Activated CD4-positive, alpha-beta T cell treated with anti-CD3 and anti-CD28 coated beads, Interleukin-2, Interleukin-6, amounts not matched to agents 100 ng/mL and 50 ng/mL, durations not matched to agents 16 hours and 8 hours (primary cell): Measurements from ENCODE around the gene ZNHIT6.

Experiments
- DNase-seq: peaks from one replicate; pipeline ENCODE4 v3.0.0-alpha.2; 2020

The ZNHIT6 gene

GRCh38 chr1:85707990-85708828, at the start of gene ZNHIT6:
Gene ZNHIT6, minus strand, starts transcription at chr1:85708433. Its CDS starts 149 bp downstream, at chr1:85708284.
- DNase-seq: peak; percentile 94

DNA sequence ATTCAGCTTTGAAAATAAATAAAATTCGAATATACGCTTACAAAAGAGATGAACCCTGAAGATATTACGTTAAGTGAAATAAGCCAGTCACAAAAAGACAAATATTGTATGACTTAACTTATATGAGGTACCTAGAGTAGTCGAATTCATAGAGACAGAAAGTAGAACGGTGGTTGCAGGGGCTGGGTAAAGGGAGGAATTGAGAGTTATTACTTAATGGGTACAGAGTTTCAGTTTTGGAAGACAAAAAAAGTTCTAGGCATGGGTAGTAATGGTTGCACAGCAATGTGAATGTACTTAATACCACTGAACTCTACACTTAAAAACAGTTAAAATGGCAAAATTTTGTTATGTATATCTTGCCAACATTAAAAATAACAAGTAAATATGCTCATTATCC, 48.6 kb upstream of the ZNHIT6 start:
- no peak for DNase-seq

- DNase-seq: no peak
These were observed 39.9 kb upstream of the ZNHIT6 start for GRCh38 chr1:85748120-85748519.

GRCh38 chr1:85746777-85747176, 38.5 kb upstream of the ZNHIT6 start:
- no peak for DNase-seq

- DNase-seq: no peak
These were observed 35.6 kb upstream of the ZNHIT6 start for GRCh38 chr1:85743814-85744213.

DNA sequence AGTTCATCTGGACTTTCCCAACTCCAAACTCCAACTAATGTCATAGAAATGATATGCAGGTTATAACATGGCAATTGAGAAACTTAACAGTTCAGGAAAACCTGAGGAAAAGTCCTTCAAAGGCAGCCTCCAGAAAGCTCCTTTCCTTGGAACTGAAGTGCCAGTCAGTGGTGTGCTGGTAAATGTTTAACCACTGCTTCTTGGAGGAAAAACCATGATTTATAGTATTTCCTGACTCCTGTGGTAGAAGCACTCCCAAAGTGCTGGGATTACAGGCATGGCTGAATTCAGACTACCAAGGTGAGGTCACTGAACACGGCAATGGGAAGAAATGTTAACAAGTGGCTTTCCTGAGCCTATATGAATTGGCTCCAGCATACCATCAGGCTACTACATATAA, 26.7 kb upstream of the ZNHIT6 start:
- no peak for DNase-seq

DNA sequence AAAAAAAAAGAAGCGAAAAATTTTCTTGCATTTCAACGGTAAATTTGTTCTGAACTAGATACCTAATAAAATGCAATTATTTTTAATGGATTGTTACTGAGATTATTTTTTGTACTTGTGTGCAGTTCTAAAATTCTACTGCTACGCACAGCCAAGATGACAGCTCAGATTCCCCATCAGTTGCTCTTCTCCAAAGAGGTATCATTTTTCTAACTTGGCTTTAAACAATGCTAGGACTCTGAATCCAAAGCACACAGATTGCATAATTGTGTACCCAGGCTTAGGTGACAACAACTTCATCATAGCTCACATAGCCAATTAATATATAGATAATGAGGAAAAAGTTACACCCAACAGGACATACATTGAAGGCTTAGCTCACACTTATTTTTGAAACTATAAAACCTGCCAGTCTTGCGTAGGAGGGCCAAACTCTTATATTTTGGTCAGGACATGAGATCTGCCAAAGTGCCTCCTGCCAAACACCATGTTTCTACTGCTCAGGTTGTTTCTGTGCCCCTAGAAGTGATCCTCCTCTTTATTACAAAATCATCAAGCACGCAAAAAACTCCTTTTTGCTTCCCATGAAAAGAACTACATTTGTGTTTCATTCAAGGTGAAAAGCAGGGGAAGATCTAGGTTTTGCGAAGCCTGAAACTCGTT, 10.6 kb upstream of the ZNHIT6 start:
- no peak for DNase-seq

DNA sequence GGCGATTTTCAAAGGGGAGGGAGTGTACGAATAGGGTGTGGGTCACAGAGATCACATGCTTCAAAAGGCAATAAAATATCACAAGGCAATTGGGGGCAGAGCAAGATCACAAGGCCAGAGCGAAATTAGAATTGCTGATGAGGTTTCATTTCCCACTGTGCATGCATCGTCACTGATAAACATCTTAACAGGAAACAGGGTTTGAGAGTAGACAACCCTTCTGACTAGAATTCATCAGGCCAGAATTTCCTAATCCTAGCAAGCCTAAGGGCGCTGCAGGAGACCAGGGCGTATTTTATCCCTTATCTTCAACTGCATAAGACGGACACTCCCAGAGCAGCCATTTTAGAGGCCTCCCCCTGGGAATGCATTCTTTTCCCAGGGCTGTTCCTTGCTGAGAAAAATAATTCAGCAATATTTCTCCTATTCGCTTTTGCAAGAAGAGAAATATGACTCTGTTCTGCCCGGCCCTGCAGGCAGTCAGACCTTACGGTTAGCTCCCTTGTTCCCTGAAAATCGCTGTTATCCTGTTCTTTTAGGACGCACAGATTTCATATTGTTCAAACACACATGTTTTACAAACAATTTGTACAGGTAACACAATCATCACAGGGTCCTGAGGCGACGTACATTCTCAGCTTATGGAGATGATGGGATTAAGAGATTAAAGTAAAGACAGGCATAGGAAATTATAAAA, 6.3 kb upstream of the ZNHIT6 start:
- peak; percentile 9 for DNase-seq

GRCh38 chr1:85708829-85709227, 595 bp upstream of the ZNHIT6 start:
- no peak for DNase-seq

DNA sequence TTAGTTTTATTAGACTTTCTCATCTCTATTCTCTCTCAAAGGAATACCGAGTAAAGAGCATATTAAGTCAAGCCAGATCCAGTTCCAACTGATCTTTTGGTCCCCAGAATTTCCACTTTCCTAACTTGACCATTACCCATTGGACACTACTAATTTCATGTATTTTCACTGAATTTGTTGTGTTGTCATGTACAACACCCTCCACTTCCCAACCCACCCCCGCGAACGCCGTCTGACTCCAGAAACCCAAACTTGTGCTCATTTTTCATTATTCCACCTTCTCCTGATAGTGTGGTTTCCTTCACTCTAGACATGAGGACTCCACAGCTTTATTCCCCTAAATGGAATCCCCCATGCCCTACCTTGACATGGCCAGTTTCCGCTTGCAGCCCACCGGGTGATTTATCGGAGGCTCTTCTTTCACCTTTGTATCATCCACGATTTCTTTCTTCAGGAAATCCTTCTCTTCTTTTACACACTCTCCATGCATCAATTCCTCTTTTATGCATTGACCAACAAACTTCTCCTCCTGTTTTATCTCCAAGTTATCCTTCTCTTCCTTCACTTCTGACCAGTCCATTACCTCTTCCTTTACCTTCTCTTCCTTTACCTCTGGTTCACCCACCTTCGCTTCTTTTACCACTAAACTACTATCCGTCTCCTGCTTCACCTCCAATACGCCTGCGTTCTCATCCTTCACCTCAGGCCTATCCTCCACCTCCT, 805 bp downstream of the ZNHIT6 start:
- no peak for DNase-seq

DNA sequence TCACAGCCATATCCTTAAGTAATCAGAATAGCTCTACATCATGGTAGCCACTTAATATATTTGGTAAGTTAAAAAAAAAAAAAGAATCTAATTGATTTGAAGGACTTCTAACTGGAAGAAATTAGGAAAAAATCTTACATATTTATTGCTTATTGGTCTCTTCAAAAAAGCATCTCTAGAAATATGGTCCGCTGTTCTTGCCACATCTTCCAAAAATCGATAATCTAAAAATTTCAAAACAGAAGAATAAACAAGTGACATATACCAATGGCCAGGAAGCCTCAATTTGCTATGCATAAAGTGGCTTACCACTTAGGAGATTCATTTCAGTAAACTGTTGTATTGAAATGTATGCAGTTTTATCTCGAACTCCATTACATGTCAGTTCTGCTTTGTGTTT, 2.3 kb downstream of the ZNHIT6 start:
- no peak for DNase-seq

GRCh38 chr1:85700422-85700821, 7.8 kb downstream of the ZNHIT6 start:
- no peak for DNase-seq

- no peak for DNase-seq
These were observed 10.3 kb downstream of the ZNHIT6 start for GRCh38 chr1:85697895-85698294.

DNA sequence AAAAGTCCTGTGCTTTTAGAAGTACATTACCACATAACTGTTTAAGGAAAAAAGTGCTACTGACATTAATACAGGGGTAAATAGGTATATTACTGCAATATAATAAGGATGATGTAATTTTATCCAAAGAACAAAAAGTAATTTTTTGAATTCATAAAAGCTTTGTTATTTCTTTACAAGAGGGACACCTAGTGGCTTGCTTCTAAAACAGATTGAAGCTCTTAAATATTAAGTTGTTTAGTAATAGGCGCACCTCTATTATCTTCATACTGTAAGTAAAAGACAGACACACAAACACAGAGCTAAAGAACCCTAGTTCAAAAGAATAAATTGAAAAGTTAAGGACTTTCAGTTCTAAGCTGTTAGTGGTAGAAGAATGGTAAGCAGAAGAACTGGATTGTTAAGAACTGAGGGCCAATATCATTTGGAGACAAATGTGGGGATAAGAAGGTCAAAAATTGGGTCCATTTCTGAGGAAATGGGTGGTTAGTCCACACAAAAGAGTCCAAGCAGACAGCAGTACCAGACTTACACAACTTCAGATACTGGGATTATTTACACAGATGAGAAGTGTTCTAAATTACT, 15.4 kb downstream of the ZNHIT6 start:
- no peak for DNase-seq

- DNase-seq: no peak
These were observed 18.3 kb downstream of the ZNHIT6 start for GRCh38 chr1:85689775-85690404.

DNA sequence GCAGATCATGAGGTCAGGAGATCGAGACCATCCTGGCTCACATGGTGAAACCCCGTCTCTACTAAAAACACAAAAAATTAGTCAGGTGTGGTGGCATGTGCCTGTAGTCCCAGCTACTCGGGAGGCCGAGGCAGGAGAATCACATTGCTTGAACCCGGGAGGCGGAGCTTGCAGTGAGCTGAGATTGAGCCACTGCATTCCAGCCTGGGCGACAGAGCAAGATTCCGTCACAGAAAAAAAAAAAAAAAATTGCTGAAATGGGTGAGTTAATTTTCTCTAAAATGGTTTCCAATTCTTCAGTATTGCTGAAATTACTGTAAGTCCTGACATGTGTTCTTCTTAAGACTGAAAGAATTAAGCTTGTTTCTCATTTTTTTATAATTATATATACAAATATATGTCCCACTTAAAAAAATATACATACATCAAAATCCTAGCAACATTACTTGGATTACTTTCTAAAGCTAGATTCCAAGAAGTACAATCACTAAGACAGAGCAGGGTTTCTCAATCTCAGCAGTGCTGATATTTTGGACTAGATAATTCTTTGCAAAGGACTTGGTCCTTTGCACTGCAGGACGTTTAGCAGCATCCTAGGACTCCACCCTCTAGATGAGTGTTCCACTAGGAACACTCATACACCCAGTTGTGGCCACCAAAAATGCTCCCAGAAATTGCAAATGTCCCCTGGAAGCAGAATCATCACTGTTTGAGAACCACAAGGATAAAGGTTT, 24.8 kb downstream of the ZNHIT6 start:
- DNase-seq: no peak

GRCh38 chr1:85681087-85681486, 27.1 kb downstream of the ZNHIT6 start:
- DNase-seq: no peak

DNA sequence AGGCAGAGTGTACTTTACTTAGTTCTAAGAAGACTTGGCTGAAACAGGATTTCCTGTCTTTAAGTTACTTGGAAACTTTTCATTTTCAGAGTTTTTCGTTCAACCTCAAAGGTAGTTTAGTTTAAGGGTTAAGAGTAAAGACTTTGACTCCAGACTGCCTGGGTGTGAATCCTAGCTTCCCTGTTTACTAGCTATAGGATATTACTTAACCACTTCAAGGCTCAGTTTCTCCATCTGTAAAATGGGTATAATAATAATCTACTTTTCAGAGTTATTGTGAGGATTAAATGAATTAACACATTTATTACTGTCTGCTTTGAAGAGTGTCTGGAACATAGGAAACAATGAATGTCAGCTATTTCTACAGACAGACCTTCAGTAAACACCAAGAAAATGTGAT, 30.0 kb downstream of the ZNHIT6 start:
- no peak for DNase-seq

- DNase-seq: no peak
These were observed 30.6 kb downstream of the ZNHIT6 start for GRCh38 chr1:85677656-85678055.

- no peak for DNase-seq
These were observed 36.1 kb downstream of the ZNHIT6 start for GRCh38 chr1:85672031-85672660.

DNA sequence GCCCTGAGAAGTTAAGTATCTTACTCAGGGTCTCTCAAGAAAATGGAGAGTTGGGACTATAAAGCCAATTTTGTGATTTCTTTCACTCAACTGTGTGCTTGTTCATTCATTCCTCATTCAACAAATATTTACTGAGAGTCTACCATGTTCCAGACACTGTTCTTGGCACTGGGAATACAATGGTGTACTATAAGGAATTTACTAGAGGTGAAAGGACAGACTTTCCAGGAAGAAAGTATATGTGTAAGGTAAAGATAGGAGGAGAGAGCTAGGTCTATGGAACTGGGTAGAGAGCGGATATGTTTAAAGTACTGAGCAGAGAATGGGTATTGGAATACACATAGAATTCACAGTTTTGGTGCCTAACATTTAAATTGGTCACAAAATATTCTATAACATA, 42.3 kb downstream of the ZNHIT6 start:
- DNase-seq: no peak
